Measurements from ENCODE around the gene SLC22A5. TPM values are rescaled to one million over a fixed set of nuclear protein-coding genes. Genes with fewer than 3 reads are reported as not detected.

Gene SLC22A5
- total and polyA plus RNA-seq, 9 of the 15 experiments (the other 6 are each of a cell fraction or from before 2014, with no cell fraction given): 3.0 to 16.6 (median 8.3) TPM

- no peak for TF ChIP-seq GMEB1 (CRISPR knock-in tag; IDR thresholded peaks at IDR 0.05)
- no peak for TF ChIP-seq ZNF274 (IDR thresholded peaks at IDR 0.05; ENCODE audit: borderline replicate concordance, low read depth, low read length)
These were observed 55.8 kb downstream of the SLC22A5 start (continued) for GRCh38 chr5:132425009-132425937.

GRCh38 chr5:132425975-132426524 is 56.5 kb downstream of the SLC22A5 start:
- peak overlapping the region; percentile 48; the same call in 1 of the 2 replicates for H2AFZ ChIP-seq (ENCODE audit: low read depth, low read length)
- no peaks in the 10 kb centered on the region for H3K9me3 ChIP-seq (replicated peaks; ENCODE audit: control insufficient read depth, insufficient read depth, low read depth, low read length)
- in situ Hi-C loops (cut with MboI): no loop called here
- peak overlapping the region; percentile 78 for H3K4me2 ChIP-seq (ENCODE audit: insufficient read depth, low read length)
- H3K79me2 ChIP-seq (ENCODE audit: control insufficient read depth, insufficient read depth, low read length): no peaks in the 10 kb centered on the region
- H3K27ac ChIP-seq (ENCODE audit: extremely low read depth, low read depth, low read length): peak overlapping the region; percentile 76
- ATAC-seq (peak; percentile 1; the same call in 2 of the 3 replicates), FAIRE-seq (no peak), DNase-seq (ENCODE audit: extremely low read depth in 1 of 4, low spot score in 3 of 4) (no peak)
- H3K9me1 ChIP-seq (ENCODE audit: control insufficient read depth, insufficient read depth, low read length): peaks cover 7% of the 10 kb centered on the region
- CTCF ChIA-PET (ENCODE audit: low intra/inter-chr PET ratio): no interaction called here
- intact Hi-C loops (cut with micrococcal nuclease): loop anchor here (2.0 kb wide), 2 partner anchors 33 to 41 kb away; no protein-coding TSS in a partner anchor
- peaks cover 52 to 75% of the 10 kb centered on the region in 2 experiments for H3K4me1 ChIP-seq (replicated peaks in 1 of 2; ENCODE audit: control insufficient read depth in 2 of 2, insufficient read depth in 2 of 2, low read length in 2 of 2)
- peak overlapping the region; percentile 52 to 85 for H3K9ac ChIP-seq (ENCODE audit: insufficient read depth in 1 of 2, low read depth in 2 of 2, low read length in 2 of 2)
- BruUV-seq (replicated peaks): TSS peak; percentile 82
- H3K36me3 ChIP-seq (ENCODE audit: control insufficient read depth, insufficient read depth, low read length): no peaks in the 10 kb centered on the region
- no peak overlapping the region for H3K4me3 ChIP-seq
- no peaks in the 10 kb centered on the region for H4K20me1 ChIP-seq (replicated peaks; ENCODE audit: control insufficient read depth, insufficient read depth, low read length)
- H3K27me3 ChIP-seq (ENCODE audit: control insufficient read depth in 2 of 2, insufficient read depth in 2 of 2, low read length in 2 of 2): no peaks in the 10 kb centered on the region
- POLR2A ChIA-PET: interaction anchor here (0.6 to 5.8 kb wide), 19 partner anchors 9 to 855 kb away, joined by 3 to 64 read pairs (median 4); partner anchors contain the start of gene IRF1
- 34% methylated on average over 7 of the region's 7 CpGs for WGBS (ENCODE audit: insufficient coverage, low coverage, missing lambda C conversion rate)
- peak in 1 of 3 experiments; percentile 15; a peak in 1 of 6 replicates for TF ChIP-seq ZBTB11 (CRISPR knock-in tag; IDR thresholded peaks at IDR 0.05)
- 0 out of 2 replicates have a peak, but pooled peaks have one; percentile 50 for TF ChIP-seq STAT6 (CRISPR knock-in tag; IDR thresholded peaks at IDR 0.05)
- no peak for TF ChIP-seq ARID2 (IDR thresholded peaks at IDR 0.05)
